Measurements from ENCODE around the gene ENPP3. TPM values are rescaled to one million over a fixed set of nuclear protein-coding genes. Genes with fewer than 3 reads are reported as not detected.

Gene ENPP3
- total RNA-seq, 2 experiments from 2014 or later: 0.82 to 0.86 TPM

DNA sequence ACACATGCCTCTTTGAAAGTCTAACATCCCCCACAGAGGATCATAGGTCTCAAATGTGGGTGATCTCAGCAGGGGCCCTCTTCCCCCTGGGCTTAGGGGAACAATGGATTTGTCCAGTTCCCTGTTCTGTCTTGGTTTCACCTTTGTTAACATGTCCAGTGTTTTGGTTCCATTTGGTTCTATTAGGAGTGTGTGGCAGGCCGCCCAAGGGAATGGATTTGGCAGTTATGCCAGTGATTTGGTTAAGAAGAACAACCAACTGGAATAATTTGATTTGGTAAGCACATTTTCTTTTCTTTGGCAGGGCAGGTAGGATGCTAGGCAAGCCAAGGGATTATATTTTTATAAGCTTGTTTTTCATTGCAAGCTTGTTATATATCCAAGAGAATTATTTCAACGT lies 142.2 kb downstream of the ENPP3 start:
- Mint-ChIP-seq H3K9me3 (no peaks in the 10 kb centered on the region), H3K27ac (no peak overlapping the region), H3K4me1 (ENCODE audit: low read depth) (no peaks in the 10 kb centered on the region), H3K27me3 (peaks cover 3% of the 10 kb centered on the region), H3K4me3 (no peak overlapping the region), H3K36me3 (no peaks in the 10 kb centered on the region)
- intact Hi-C loops (cut with micrococcal nuclease): no loop called here
- CTCF ChIA-PET: interaction anchor here (1.4 kb wide), 1 partner anchor 131 kb away, joined by 3 read pairs; no protein-coding TSS in a partner anchor
- DNase-seq: no peak
- POLR2A ChIA-PET: no interaction called here

DNA sequence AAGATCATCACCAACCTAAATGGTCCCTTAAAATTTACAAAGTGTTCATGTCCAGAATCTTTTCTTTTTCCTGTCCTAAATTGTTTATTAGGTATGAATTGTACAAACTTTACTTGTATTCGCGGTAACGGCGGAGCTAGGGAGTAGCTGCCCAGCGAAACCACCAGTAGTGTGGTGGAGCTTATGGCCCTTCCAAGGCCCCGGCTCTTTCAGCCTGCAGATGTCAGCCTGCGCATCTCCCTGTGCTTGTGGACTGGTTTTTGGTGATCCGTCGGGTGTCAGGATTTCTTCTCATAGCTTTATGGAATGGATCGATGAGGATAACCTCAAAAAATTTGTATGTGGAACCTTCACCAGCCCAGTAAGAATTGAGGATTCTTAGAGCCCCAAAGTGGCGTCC lies 143.5 kb downstream of the ENPP3 start:
- peaks cover 4% of the 10 kb centered on the region for H3K27me3 Mint-ChIP-seq
- H3K36me3 Mint-ChIP-seq: no peaks in the 10 kb centered on the region
- DNase-seq: no peak
- H3K27ac Mint-ChIP-seq: no peak overlapping the region
- intact Hi-C loops (cut with micrococcal nuclease): no loop called here
- H3K4me3 Mint-ChIP-seq: no peak overlapping the region
- no peaks in the 10 kb centered on the region for H3K9me3 Mint-ChIP-seq
- ChIA-PET CTCF (interaction anchor here (2.8 kb wide), 1 partner anchor 129 kb away, joined by 17 read pairs; no protein-coding TSS in a partner anchor), POLR2A (no interaction called here)
- no peaks in the 10 kb centered on the region for H3K4me1 Mint-ChIP-seq (ENCODE audit: low read depth)

DNA sequence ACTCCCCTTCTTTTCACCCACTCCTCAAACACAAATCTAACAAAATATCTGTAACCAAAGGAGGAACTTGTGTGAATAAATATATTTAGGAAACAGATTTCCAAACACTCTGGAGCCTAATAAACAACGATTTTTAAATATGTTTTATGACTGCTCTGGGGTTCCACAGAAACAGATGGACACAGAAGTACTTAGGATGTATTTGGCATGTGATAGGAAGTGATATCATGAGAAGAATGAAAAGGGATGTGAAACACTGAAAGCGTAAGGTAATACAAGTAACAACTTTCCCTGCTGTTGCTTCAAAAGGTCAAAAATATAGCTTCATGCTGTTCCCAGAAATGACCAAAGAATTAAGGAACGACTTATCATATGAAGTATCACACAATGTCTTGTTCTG lies 144.6 kb downstream of the ENPP3 start:
- intact Hi-C loops (cut with micrococcal nuclease): no loop called here

DNA sequence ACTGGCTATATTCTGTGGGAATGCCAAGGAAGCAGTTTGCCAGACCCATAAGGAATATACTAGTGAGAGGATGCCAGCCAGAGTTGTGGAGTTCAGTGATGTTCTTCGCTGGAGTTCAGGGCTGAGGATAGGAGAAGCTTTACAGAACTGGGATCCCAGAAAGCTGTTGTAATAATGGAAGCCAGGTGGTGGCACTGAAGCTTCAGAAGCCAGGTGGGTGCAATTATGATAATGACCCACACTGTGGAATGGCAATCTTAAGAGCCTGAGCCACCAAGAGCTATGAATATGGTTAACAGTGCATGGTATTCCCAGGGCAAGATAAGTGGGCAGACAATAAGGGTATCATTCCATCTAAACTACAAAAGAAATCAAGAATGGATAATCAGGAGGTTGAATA lies 145.7 kb downstream of the ENPP3 start:
- Mint-ChIP-seq H3K27me3 (peaks cover 2% of the 10 kb centered on the region), H3K36me3 (no peaks in the 10 kb centered on the region), H3K4me3 (no peak overlapping the region), H3K4me1 (ENCODE audit: low read depth) (no peaks in the 10 kb centered on the region), H3K9me3 (peaks cover 2% of the 10 kb centered on the region), H3K27ac (no peak overlapping the region)
- ChIA-PET CTCF (interaction anchor here (0.5 to 2.8 kb wide), 3 partner anchors 8 to 127 kb away, joined by 3 to 17 read pairs (median 5); no protein-coding TSS in a partner anchor), POLR2A (no interaction called here)
- DNase-seq: no peak
- intact Hi-C loops (cut with micrococcal nuclease): loop anchor here (1.0 kb wide), 1 partner anchor 128 kb away; no protein-coding TSS in a partner anchor

More for the DNA sequence above, 144.6 kb downstream of the ENPP3 start:
- POLR2A ChIA-PET: no interaction called here
- Mint-ChIP-seq H3K4me1 (ENCODE audit: low read depth) (no peaks in the 10 kb centered on the region), H3K27me3 (peaks cover 4% of the 10 kb centered on the region), H3K9me3 (peaks cover 2% of the 10 kb centered on the region), H3K36me3 (no peaks in the 10 kb centered on the region), H3K4me3 (no peak overlapping the region), H3K27ac (no peak overlapping the region)
- DNase-seq: no peak
- CTCF ChIA-PET: interaction anchor here (2.8 kb wide), 1 partner anchor 128 kb away, joined by 17 read pairs; no protein-coding TSS in a partner anchor

DNA sequence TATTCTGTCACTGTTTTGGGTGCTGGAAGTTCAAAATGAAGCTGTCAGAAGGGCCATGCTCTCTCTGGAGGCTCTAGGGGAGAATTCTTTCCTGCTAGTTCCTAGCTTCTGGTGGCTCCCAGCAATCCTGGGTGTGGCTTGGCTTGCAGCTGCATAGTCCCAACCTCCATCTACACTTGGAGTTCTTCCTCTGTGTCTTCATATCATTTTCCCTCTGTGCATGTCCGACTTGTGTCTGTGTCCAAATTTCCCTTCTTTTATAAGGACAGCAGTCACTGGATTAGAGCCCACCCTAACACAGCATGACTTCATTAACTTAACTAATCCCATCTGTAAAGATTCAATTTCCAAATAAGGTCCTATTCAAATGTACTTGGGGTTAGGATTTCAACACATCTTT lies 147.5 kb downstream of the ENPP3 start:
- H3K9me3 Mint-ChIP-seq: peaks cover 2% of the 10 kb centered on the region
- H3K36me3 Mint-ChIP-seq: no peaks in the 10 kb centered on the region
- ChIA-PET CTCF (no interaction called here), POLR2A (no interaction called here)
- H3K4me1 Mint-ChIP-seq (ENCODE audit: low read depth): peaks cover 6% of the 10 kb centered on the region
- intact Hi-C loops (cut with micrococcal nuclease): no loop called here
- DNase-seq: no peak
- H3K4me3 Mint-ChIP-seq: no peak overlapping the region
- H3K27me3 Mint-ChIP-seq: peaks cover 2% of the 10 kb centered on the region
- H3K27ac Mint-ChIP-seq: no peak overlapping the region

DNA sequence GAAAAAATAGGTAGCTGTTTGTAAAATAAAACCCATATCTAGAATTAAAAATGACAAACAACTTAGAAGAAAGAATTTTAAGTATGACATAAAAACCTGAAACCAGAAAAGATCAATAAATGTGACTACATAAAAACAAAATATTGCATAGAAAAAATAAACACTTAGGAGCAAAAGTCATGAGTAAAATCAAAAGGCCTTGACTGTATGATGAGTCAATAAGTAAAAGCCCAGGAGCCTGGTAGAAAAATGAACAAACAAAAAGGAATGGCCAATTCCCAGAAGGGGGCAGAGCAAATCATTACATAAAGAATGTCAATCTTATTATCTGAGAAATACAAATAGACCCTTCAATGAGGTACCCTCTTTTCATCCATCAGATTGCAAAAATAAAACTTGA lies 150.0 kb downstream of the ENPP3 start:
- CTCF ChIA-PET: interaction anchor here (1.0 kb wide), 1 partner anchor 123 kb away, joined by 4 read pairs; no protein-coding TSS in a partner anchor
- Mint-ChIP-seq H3K27me3 (peaks cover 2% of the 10 kb centered on the region), H3K36me3 (no peaks in the 10 kb centered on the region), H3K4me3 (no peak overlapping the region), H3K4me1 (ENCODE audit: low read depth) (peaks cover 7% of the 10 kb centered on the region), H3K27ac (no peak overlapping the region), H3K9me3 (peaks cover 2% of the 10 kb centered on the region)
- no peak for DNase-seq
- POLR2A ChIA-PET: no interaction called here
- intact Hi-C loops (cut with micrococcal nuclease): loop anchor here (5.0 kb wide), 1 partner anchor 100 kb away; no protein-coding TSS in a partner anchor

DNA sequence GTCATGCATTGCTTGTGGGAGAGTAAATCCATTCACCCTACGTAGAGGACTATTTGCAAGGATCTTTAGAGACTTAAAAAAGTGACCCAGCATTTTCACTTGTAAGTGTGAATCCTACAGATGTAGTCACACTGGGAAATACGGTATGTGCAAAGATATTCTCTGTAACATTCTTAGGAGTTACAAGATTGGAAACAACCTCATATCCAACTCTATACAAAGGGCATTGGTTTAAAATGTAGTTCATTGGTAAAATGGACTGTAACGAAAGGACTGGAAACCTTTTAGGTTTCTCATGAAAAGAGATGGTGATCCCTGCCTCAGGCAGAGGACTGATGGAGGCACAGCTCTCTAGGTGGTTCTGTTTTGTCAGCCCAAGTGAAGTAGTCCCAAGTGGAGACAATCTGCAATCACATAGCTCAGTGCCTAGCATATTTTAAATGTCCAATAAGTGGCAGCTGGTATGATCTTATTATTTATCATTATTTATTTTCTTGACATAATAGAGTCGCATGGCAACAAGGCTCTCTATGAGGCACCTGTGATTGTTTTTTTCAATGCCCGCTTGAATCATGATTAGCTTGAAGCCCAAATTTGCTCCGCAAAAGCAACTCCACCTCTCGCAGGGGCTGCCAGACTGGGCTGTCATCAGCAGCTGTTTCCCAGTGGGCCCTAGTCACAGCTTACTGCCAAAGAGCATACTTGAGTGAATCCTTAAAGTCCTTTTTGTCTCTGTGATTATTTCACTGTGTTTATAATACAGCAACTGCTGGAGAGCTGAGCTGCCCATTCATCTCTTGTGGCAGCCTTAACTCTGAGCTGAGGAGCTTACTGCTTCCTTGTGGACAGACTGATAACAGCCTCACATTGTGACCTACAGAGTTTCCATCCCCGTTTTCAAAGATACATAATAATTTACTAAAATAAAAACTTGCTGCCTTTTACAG lies 150.9 kb downstream of the ENPP3 start:
- no peak for DNase-seq
- Mint-ChIP-seq H3K27ac (no peak overlapping the region), H3K4me1 (ENCODE audit: low read depth) (peaks cover 7% of the 10 kb centered on the region), H3K9me3 (peaks cover 2% of the 10 kb centered on the region), H3K4me3 (no peak overlapping the region), H3K27me3 (peaks cover 2% of the 10 kb centered on the region), H3K36me3 (no peaks in the 10 kb centered on the region)
- intact Hi-C loops (cut with micrococcal nuclease): loop anchor here (5.0 kb wide), 1 partner anchor 101 kb away; no protein-coding TSS in a partner anchor
- CTCF ChIA-PET: interaction anchor here (0.9 kb wide), 1 partner anchor 160 kb away, joined by 4 read pairs; the partner anchor contains the start of gene MED23
- POLR2A ChIA-PET: no interaction called here

DNA sequence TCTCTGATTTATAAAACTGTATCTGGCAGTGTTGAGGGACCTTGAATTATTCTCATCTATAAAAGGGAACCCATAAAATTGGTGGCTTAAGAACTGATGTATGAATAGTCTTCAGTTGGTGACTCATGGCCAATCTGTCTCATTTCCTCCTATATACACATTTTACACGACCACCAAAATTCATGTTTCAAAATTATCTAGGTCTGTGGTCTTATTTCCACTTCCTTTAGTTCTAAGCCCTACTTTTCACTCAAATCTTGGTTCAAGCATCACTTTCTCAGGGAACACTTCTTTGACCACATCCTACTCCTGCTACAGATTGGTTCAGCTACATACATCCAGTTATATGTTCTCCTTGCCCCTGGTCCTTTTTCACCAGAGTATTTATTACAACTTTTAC lies 152.1 kb downstream of the ENPP3 start:
- H3K4me3 Mint-ChIP-seq: no peak overlapping the region
- ChIA-PET POLR2A (no interaction called here), CTCF (no interaction called here)
- peaks cover 7% of the 10 kb centered on the region for H3K4me1 Mint-ChIP-seq (ENCODE audit: low read depth)
- peak overlapping the region; percentile 5 for H3K27ac Mint-ChIP-seq
- H3K27me3 Mint-ChIP-seq: peaks cover 2% of the 10 kb centered on the region
- intact Hi-C loops (cut with micrococcal nuclease): loop anchor here (5.0 kb wide), 1 partner anchor 102 kb away; no protein-coding TSS in a partner anchor
- peaks cover 2% of the 10 kb centered on the region for H3K9me3 Mint-ChIP-seq
- no peaks in the 10 kb centered on the region for H3K36me3 Mint-ChIP-seq
- no peak for DNase-seq

DNA sequence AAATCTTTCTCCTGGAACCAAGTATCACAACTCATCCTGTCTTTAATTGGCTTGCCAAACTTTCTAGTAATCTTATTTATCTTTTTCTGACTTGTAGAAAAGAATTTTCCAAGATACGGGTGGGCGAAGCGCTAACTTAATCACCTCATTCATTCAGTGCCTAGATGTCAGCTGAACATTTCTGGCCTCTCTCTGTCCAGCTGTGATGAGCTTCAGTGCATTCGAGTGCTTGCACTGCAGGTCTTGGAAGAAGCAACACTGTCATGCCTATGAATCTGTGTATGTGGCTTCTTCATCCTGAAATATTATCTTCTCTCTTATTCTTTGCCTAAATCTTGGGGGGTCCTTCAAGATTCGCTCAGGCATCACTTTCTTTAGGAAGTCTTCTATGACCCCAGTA lies 154.4 kb downstream of the ENPP3 start:
- ChIA-PET CTCF (interaction anchor here (0.8 kb wide), 1 partner anchor 119 kb away, joined by 3 read pairs; no protein-coding TSS in a partner anchor), POLR2A (no interaction called here)
- Mint-ChIP-seq H3K9me3 (no peaks in the 10 kb centered on the region), H3K27ac (no peak overlapping the region), H3K27me3 (peaks cover 2% of the 10 kb centered on the region), H3K4me1 (ENCODE audit: low read depth) (peaks cover 7% of the 10 kb centered on the region), H3K36me3 (no peaks in the 10 kb centered on the region), H3K4me3 (no peak overlapping the region)
- intact Hi-C loops (cut with micrococcal nuclease): loop anchor here (10.0 kb wide), 1 partner anchor 597 kb away; no protein-coding TSS in a partner anchor
- no peak for DNase-seq

DNA sequence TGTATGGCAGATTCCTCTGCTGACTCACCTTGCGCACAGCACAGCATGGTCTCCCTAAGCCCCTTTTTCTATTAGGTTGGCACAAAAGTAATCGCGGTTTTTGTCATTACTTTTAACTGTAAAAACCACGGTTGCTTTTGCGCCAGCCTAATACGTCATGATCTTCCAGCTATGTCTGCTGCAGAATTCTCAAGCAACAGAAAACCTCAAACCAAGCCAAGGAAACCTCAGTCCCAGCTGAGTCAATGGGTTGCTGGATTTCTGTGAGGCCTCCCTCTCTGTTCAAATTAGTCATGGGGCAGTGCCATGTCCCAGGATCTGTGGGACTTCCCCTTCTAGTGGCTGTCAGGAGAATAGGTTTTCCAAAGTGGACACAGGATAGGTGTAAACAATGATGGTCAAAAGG lies 155.0 kb downstream of the ENPP3 start:
- no peaks in the 10 kb centered on the region for H3K9me3 Mint-ChIP-seq
- no peak overlapping the region for H3K27ac Mint-ChIP-seq
- H3K27me3 Mint-ChIP-seq: peaks cover 7% of the 10 kb centered on the region
- POLR2A ChIA-PET: no interaction called here
- H3K36me3 Mint-ChIP-seq: no peaks in the 10 kb centered on the region
- CTCF ChIA-PET: interaction anchor here (0.8 to 1.0 kb wide), 2 partner anchors 97 to 118 kb away, joined by 3 read pairs; no protein-coding TSS in a partner anchor
- H3K4me3 Mint-ChIP-seq: no peak overlapping the region
- DNase-seq: peak; percentile 35
- H3K4me1 Mint-ChIP-seq (ENCODE audit: low read depth): peaks cover 7% of the 10 kb centered on the region
- intact Hi-C loops (cut with micrococcal nuclease): loop anchor here (10.0 kb wide), 1 partner anchor 597 kb away; no protein-coding TSS in a partner anchor

DNA sequence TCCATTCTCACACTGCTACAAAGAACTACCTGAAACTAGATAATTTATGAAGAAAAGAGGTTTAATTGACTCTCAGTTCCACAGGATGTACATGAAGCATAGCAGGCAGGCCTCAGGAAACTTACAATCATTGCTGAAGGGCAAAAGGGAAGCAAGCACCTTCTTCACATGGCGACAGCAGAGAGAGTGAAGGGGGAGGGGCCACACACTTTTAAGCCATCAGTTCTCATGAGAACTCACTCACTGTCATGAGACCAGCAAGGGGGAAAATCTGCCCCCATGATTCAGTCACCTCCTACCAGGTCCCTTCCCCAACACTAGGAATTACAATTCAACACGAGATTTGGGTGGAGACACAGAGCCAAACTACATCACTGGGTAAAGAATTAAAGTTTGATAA lies 158.3 kb downstream of the ENPP3 start:
- POLR2A ChIA-PET: no interaction called here
- no peaks in the 10 kb centered on the region for H3K36me3 Mint-ChIP-seq
- no peaks in the 10 kb centered on the region for H3K9me3 Mint-ChIP-seq
- no peak overlapping the region for H3K27ac Mint-ChIP-seq
- DNase-seq: no peak
- H3K4me1 Mint-ChIP-seq (ENCODE audit: low read depth): no peaks in the 10 kb centered on the region
- CTCF ChIA-PET: no interaction called here
- H3K4me3 Mint-ChIP-seq: no peak overlapping the region
- intact Hi-C loops (cut with micrococcal nuclease): loop anchor here (10.0 kb wide), 1 partner anchor 601 kb away; no protein-coding TSS in a partner anchor
- peaks cover 9% of the 10 kb centered on the region for H3K27me3 Mint-ChIP-seq
